T-helper 22 cell (primary cell): ENCODE results near the gene PDLIM5.
"Not testable (repeated sequence)": the region's sequence is repeated elsewhere in the genome, so short reads cannot be mapped to it uniquely, and the experiment has no call there.

Experiments
- DNase-seq: peaks from one replicate; pipeline ENCODE4 v3.0.0-alpha.2; 2020; ENCODE audit warnings: low read depth

PDLIM5 gene

GRCh38 chr4:94462572-94462971 lies 10.8 kb downstream of the PDLIM5 start:
- no peak for DNase-seq

DNA sequence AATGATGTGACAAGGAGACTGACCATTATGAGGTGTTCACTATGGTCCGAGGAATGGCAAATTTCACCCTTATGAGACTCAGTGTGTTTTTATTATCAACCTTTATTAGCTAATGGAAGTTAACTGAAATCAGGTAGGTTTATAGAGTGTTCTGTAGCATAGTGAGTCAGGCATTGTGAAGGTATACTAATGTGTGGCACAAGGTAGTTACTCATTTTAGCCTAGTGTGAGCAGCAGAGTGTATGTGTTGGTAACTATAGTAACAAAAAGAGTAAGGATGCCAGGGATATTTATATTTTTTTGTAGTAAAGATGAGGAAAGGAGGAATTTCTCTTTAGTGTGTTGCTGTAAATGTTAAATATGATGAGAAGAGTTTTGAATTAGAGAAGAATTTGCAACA lies 12.0 kb downstream of the PDLIM5 start:
- no peak for DNase-seq

DNA sequence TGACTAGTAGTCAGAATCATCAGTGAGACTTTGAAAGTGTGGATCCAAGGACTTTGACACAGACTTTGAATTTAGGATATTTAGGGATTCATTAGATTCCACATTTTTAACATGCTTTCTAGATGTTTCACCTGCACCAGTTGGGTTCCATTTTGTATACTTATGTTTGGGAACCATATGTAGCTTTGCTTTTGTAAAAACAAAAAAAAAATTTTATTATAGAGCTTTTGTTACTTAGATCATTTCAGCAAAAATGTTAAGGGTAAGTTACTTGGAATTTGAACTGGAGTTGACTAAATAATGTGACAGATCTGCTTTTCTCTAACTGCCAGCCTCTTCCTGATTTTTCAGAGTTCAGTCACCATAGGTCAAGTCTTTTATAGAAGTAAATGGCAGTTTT lies 14.6 kb downstream of the PDLIM5 start:
- DNase-seq: no peak

DNA sequence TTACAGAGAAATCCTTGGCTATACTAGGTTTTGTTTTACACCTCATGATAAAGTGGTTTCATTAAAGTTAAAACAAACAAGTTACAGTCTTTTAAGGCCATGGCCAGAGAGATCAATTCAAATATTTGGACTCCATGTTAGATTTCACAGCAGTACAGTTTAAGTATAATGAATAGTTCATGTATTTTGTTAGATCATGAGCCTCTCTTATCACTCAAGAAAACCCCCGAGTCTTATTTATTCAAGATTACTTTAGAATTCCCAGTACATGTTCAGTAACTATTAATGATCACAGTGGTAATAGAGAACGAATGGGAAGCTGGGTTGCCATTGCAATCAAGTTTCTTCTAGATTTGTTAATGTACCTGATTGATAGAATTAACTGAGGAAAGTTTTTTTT lies 15.2 kb downstream of the PDLIM5 start:
- no peak for DNase-seq

DNA sequence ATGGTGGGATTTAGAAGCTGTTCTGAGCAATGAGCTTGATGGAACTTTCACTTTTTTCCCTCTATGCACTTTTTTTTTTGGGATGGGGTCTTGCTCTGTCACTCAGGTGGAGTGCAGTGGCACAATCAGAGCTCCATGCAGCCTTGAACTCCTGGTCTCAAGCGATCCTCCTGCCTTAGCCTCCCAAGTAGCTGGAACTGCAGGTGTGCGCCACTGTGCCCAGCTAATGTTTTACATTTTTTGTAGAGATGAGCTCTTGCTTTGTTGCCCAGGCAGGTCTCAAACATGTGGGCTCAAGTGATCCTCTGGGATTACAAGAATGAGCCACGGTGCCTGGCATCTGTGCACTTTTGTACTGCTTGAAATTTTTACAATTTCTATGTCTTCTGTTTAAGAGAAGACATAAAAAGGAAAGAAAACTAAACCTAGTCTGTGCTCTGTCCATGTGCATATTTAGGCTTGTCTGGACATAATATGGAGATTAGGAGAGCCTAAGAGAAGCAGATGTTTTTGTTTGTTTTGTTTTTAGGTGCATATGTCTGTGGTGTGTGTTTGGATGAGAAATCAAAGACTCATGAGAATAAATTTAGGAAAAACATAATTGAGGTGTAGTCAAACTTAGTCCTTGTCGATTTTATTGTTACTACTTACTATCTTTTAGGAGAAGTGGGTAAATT lies 16.5 kb downstream of the PDLIM5 start:
- no peak for DNase-seq

GRCh38 chr4:94469221-94469784 lies 17.6 kb downstream of the PDLIM5 start:
- no peak for DNase-seq

GRCh38 chr4:94470132-94470531 lies 18.4 kb downstream of the PDLIM5 start:
- DNase-seq: no peak

- DNase-seq: not testable (repeated sequence)
These were observed 19.0 kb downstream of the PDLIM5 start for GRCh38 chr4:94470782-94471181.

GRCh38 chr4:94472056-94472826 lies 20.5 kb downstream of the PDLIM5 start:
- DNase-seq: no peak

- DNase-seq: no peak
These were observed 23.3 kb downstream of the PDLIM5 start for GRCh38 chr4:94475050-94475449.

DNA sequence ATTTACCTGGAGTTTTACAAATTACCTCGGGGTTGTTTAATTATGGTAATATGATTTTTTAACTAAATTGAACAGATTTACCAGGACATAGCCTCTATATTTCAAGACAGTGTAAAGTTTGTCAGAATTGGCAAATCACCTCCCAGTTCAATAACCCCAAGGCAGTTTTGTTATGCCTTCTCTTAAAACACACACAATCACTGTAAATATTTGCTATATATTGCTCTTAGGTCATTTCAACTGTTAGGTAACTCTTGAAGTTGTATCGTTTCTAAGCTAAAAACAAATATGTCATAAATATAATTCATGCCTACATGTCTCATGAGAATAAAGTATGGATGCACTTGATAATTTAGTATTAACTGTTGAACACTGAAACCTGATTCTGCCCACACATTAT lies 24.1 kb downstream of the PDLIM5 start:
- DNase-seq: no peak

DNA sequence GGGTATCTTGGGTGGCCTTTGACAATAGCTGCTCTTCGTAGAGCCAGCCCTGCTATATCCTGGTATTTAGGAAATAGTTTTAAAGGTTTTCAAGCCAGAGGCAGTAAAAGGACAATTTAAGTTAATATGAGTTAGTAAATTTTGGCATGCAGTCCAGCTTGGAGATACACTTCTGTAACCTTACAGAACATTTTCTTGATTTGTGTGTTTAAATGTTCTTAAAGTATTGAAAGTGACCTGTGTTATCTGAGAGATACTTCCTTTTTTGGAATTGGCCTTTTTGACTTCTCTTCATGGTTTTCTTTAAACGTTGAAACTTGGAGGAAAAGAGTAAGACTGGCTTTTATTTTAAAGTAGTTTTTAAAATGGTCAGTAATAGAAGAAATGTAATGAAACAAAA lies 25.5 kb downstream of the PDLIM5 start:
- no peak for DNase-seq

DNA sequence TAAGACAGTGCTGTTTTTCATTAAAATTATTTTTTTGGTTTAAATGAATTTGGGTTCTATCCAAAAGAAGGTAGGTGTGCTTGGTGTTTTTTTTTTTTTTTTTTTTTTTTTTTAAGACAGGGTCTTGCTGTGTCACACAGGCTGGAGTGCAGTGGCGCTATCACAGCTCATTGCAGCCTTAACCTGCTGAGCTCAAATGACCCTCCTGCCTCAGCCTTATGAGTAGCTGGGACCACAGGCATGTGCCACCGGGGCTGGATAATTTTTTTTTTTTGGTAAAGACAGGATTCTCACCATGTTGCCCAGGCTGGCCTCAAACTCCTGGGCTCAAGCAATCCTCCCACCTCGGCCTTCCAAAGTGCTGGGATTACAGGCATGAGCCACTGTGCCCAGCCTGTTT lies 27.1 kb downstream of the PDLIM5 start:
- not testable (repeated sequence) for DNase-seq

DNA sequence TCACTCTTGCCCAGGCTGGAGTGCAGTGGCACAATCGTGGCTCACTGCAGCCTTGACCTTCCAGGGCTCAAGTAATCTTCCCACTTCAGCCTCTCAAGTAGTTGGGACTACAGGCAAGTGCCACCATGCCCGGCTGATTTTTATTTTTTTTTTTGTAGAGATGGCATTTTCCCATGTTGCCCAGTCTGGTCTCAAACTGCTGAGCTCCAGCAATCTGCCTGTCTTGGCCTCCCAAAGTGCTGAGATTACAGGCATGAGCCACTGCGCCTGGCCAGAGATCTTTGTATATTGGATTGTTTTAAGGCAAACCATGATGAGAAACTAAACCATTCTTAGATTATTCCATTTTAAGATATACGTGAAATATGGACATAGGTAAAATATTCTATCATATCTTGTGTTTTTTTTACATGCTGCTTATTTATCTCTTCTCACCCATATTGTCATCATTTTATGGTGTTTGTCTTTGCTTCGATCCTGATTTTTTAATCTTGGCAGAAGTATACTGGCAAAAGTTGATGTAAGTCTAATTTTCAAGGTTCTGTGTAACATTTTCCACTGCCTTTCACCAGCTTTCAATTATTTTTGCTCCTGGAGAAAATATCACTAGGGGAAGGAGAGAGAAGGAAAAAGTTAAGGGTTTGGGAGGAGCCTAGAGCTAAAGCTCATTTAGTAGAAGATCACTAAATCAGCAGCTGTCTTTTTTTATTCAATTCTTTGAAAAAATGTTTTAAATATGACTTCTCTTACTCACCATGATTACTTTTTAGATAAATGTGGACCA lies 27.8 kb downstream of the PDLIM5 start:
- no peak for DNase-seq

- no peak for DNase-seq
These were observed 28.7 kb downstream of the PDLIM5 start for GRCh38 chr4:94480362-94480951.

GRCh38 chr4:94483895-94484294 lies 32.2 kb downstream of the PDLIM5 start:
- no peak for DNase-seq

DNA sequence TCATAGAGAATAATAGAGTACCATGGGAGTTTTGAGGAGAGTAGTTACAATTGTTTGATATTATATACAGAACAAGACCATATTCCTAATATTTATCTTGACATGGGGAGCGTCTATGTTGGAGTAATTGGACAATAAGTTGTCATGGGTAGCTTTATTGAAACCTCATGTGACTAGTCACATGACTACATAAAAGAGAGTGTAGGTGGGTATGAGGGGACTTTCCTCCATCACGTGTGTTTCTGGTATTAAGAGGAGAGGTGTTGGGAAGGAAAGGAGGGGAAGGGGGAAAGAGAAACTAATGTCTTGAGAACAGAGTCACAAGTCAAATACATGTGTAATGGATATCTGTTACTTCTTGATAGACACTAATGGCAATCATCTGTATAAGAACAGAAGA lies 33.1 kb downstream of the PDLIM5 start:
- no peak for DNase-seq

GRCh38 chr4:94486372-94486801 lies 34.6 kb downstream of the PDLIM5 start:
- DNase-seq: no peak

DNA sequence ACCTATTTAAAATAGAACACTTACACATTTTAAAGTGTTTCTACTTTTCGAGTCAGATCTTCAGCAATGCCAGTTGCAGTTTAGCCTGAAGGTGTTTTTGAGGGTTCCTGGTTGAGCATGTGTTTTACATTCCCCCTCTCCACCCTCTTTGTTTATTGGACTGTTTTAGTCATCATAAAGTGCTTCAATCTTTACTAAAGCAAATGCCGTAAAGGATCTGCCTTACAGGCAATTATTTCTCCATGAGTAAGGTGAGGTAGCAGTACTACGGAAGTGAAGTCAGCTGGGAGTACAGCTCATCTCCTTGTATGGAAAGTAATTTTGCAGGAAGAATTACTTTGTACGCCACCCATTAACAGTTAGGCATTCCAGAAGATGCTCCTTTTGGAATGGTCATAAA lies 36.9 kb downstream of the PDLIM5 start:
- no peak for DNase-seq

DNA sequence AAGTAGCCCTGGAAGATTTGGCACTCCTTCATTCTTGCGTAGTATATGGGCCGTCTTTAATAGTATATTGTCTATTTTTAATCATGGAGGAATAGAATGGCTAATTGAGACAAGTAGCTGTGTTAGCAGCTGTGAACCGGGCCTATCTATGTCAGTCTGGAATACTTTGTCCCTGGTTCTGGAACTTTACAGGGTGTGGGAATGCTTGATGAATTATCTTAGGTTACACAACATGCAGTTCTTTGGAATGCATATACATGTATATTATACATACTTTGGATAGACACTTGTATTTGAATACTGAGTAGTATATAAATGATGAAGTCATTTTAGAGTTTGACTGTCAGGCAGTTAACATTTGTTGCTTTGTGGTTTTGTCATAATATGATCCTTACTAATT lies 37.4 kb downstream of the PDLIM5 start:
- no peak for DNase-seq

DNA sequence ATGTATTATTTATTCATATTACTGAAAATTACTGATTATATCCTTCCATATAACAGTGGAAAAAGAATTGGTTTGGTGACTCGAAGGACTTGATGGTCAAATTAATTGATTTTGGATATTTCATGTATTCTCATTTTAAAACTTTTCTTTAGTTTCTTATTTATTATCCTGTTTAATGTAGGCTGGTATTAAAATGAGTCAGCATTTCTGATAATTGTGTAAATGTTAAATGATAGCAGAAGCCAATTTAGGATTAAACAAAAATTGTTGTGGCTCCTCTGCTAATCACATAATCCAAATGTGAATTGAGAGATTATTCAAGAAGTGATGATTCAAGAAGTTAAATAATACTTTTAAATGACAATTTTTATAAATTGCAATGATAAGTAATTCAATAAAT lies 38.7 kb downstream of the PDLIM5 start:
- DNase-seq: no peak

- DNase-seq: no peak
These were observed 39.6 kb downstream of the PDLIM5 start for GRCh38 chr4:94491322-94491721.
